ENCODE measurements around the gene FUT7. TPM values are rescaled to one million over a fixed set of nuclear protein-coding genes. Genes with fewer than 3 reads are reported as not detected.

FUT7 gene
- total and polyA plus RNA-seq, 2 of the 8 experiments (the other 6 are each of a cell fraction or from before 2014, with no cell fraction given): not detected

- TF ChIP-seq RAD21 (IDR thresholded peaks at IDR 0.05 in 1 of 2, conservative IDR thresholded peaks at IDR 0.05 in 1 of 2; ENCODE audit: low read depth in 2 of 2, low read length in 2 of 2): peak; percentile 42 to 64
- peak; percentile 43 for TF ChIP-seq CREB1 (IDR thresholded peaks at IDR 0.05)
- TF ChIP-seq TCF12 (IDR thresholded peaks at IDR 0.05; ENCODE audit: low read depth, low read length): no peak
- TF ChIP-seq RNF2 (IDR thresholded peaks at IDR 0.05; ENCODE audit: borderline replicate concordance, low read depth, low read length, missing control alignments, poor library complexity, severe bottlenecking): no peak
- TF ChIP-seq GABPA (IDR thresholded peaks at IDR 0.05; ENCODE audit: borderline replicate concordance, insufficient read depth, low read length): peak; percentile 63; the same call in 1 of the 2 replicates
- 0 out of 2 replicates have a peak, but pooled peaks have one; percentile 28 for TF ChIP-seq YY1 (IDR thresholded peaks at IDR 0.05; ENCODE audit: low read depth, low read length)
- no peak for TF ChIP-seq SP2 (IDR thresholded peaks at IDR 0.05; ENCODE audit: low read length)
- no peak for TF ChIP-seq CBX5 (IDR thresholded peaks at IDR 0.05; ENCODE audit: low read depth, low read length)
- peak; percentile 17 for TF ChIP-seq EZH2 (IDR thresholded peaks at IDR 0.05; ENCODE audit: low read depth, low read length, severe bottlenecking)
- no peak for TF ChIP-seq CTBP2 (IDR thresholded peaks at IDR 0.05; ENCODE audit: borderline replicate concordance, insufficient read depth, insufficient read length, low read length)
Observed at GRCh38 chr9:137029058-137029936, 2.6 kb downstream of the FUT7 start (continued).
